Ovary (tissue), 3 donors: ENCODE measurements around the gene CTNNBIP1.

Experiments used
- EP300 ChIP-seq: sonication (generic); formaldehyde crosslinking; IDR thresholded peaks from one replicate; pipeline ENCODE4 v1.6.1; 2017; ENCODE audit warnings: antibody characterized with exemption
- TF ChIP-seq, protein P1 (sequence below), 3 donors: fragments of 450-650 bp in 2 of 3; fragments of 200-600 bp in 1 of 3; IDR thresholded peaks; one replicate each; pipeline versions ENCODE4 v1.5.1 to v1.8.0; 2016 to 2022; ENCODE audit warnings: antibody characterized with exemption in 3 of 3, mild to moderate bottlenecking in 1 of 3
- donor health status: DM: no; HTN: no; CAD: no.

DNA sequence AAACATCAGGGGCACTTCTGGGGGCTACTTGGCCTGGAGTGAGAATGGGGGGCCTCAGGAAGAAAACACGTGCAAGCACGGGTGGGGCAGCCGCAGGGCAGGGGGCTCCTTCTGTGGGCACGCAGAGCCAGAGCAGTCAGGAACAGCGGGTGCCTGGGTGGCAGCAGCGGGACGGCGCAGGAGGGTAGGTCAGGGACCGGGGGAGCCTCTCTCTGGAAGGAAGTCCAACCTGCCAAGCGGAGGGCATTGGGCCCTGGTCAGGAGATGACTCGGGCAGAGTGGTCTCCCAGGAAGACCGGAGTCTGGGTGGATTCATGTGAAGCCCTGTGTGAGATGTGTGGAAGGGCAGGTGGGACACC lies 27.1 kb downstream of the CTNNBIP1 start:
- no peak for TF ChIP-seq EP300
- TF ChIP-seq, protein P1, sequence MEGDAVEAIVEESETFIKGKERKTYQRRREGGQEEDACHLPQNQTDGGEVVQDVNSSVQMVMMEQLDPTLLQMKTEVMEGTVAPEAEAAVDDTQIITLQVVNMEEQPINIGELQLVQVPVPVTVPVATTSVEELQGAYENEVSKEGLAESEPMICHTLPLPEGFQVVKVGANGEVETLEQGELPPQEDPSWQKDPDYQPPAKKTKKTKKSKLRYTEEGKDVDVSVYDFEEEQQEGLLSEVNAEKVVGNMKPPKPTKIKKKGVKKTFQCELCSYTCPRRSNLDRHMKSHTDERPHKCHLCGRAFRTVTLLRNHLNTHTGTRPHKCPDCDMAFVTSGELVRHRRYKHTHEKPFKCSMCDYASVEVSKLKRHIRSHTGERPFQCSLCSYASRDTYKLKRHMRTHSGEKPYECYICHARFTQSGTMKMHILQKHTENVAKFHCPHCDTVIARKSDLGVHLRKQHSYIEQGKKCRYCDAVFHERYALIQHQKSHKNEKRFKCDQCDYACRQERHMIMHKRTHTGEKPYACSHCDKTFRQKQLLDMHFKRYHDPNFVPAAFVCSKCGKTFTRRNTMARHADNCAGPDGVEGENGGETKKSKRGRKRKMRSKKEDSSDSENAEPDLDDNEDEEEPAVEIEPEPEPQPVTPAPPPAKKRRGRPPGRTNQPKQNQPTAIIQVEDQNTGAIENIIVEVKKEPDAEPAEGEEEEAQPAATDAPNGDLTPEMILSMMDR (IDR thresholded peaks at IDR 0.05), result no peak
